Amygdala (tissue), 56 donors: ENCODE results near the gene CCDC142.

Experiments
- DNase-seq, 56 donors: peaks; one replicate each; lab custom pipeline; 2025; lab: John Stamatoyannopoulos, UW

CCDC142 gene

DNA sequence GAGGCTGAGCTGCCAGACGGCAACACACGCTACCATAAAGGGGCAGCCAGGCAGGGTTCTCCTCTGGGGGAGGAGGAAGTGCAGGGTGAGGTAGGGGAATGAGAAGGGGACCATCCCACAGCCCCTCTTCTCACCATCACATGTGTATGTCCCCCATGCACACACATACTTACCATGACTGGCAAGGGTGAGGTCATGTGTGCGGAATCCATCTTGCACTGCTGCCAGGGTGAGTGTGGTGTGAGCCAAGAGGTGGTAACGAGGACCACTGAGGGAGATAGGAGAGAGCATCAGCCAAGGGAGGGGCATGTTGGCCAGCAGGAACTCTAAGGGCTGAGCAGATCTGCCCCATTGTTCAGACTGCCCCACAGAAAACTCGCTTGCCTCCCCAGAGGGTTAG, 54.1 kb downstream of the CCDC142 start:
- no peak for DNase-seq

DNA sequence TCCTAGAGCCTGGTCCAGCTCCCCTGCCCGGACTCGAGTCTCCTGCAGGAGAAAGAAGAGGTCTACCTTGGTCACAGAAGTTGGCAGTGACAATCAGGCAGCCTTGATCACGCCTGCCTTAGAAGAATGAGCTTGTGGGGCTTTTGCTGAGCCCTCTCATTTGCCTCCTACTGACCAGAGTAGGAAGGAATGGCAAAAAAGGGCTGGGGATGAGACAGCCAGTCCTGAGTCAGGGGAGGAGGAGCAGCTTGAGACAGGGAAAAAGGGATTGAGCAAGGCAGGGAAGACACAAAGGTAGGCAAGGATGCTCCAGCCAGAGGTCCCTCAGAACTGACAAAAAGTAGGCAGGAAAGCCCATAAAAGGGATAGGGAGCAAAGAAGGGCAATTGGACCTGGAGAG, 55.2 kb downstream of the CCDC142 start:
- no peak for DNase-seq

DNA sequence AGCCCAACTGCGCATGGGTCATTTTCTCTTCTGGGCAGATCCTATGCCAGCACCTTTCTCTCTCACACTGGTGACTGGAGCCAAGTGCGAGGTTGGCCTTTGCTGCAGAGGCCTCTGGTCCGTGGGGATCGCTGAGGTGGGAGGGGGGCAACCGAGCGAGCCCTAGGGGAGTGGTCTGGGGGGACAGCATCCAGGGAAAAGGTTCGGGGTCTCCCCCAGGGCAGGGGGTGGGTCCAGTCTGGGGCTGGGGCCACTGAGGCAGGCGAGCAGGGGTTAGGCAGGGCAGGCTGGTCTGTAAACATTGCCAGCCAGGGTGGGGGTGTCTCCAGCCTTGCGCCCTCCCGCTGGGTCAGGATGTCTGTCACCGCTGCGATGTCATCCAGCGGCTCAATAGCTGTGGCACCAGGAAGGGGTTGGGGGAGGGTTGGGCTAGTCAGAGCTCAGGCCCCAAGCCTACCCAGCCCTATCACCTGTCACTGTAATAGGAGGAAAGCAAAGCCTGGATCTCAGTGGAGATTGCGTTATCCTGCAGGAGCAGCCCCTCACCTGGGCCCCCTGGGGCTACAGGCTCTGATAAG, 56.5 kb downstream of the CCDC142 start:
- DNase-seq, result no peak

DNA sequence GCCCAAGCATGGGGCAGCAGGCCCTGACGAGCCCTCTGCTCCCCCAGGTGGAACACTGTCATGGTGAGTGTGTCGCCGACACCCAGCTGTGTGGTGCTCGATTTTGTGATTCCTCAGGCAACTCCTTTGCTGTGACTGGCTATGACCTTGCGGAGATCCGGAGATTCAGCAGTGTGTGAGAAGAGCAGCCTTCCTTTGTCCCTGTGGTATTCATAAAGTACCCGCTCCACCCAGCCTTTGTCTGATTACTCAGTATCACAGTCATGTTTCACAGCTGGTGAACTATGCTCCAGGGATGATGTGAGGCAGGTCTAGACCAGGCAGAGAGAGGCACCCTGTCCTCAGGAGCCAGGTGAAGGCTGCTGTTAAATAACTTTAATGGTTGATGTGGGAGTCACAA, 57.3 kb downstream of the CCDC142 start:
- DNase-seq, result no peak

DNA sequence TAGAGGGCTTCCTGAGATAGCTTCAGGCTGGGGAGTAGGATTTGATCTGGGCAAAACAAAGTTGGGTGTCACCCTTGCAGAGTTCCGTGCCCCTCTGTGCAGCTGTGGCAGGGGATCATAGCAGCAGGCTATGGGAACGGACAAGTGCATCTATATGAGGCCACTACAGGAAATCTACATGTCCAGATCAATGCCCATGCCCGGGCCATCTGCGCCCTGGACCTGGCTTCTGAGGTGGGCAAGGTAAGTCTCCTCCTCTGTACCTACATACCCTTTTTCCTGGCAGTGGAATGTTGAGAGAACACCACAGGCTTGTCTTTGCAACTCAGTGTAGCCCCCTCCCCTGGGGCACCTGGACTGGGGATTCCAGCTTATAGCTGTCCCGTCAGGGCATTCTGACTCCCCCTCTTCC, 57.8 kb downstream of the CCDC142 start:
- DNase-seq, result no peak

DNA sequence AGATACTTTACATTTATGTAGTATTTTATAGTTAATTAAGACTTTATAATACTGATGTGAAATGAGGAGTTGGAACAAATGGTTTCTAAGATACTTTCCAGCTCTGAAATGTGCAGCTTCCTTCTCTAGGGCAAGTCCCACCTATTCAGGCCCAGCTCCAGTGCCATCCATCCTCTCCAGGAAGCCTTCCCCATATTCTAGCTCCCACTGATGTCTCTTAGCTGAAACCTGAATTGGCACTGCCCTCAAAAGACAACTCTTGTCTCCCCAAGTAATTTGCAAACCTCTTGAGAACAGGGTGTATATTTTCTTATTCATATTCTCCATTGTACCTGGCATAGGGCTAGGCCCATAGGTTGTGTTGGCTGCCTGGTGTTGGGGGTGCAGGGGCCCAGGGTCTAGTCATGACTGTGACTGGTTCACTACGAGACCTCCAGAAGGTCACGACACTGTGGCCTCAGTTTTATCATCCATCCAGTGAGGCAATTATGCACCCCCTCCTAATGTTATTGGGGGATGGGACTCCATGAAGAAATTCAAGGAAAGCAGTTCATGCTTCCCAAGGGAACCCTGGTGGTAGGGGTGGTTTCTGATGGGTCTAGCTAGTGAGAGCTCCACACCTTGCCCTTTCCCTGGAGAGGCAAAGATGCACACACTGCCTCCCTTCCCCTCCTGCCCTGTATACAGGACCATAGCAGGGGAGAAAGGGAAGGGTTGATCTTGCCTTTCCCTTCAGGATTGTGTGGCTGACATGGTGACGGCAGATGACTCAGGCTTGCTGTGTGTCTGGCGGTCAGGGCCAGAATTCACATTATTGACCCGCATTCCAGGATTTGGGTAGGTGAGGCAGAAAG, 58.4 kb downstream of the CCDC142 start:
- DNase-seq, result no peak
